Activated naive CD8-positive, alpha-beta T cell treated with anti-CD3 and anti-CD28 coated beads for 36 hours (primary cell): ENCODE data around the gene LRRC37B. TPM values are rescaled to one million over a fixed set of nuclear protein-coding genes. Genes with fewer than 3 reads are reported as not detected.
"Not testable (repeated sequence)": the region's sequence is repeated elsewhere in the genome, so short reads cannot be mapped to it uniquely, and the experiment has no call there.

Experiments used
- DNase-seq: peaks from one replicate; pipeline ENCODE4 v3.0.0; 2021
- H3K27ac Mint-ChIP-seq: one replicate; pipeline ENCODE4 v1.8.0; 2022; ENCODE audit warnings: mild to moderate bottlenecking, moderate library complexity, mixed read lengths
- H3K27me3 Mint-ChIP-seq: one replicate; pipeline ENCODE4 v1.8.0; 2022; ENCODE audit warnings: mild to moderate bottlenecking, mixed read lengths
- H3K36me3 Mint-ChIP-seq: one replicate; pipeline ENCODE4 v1.8.0; 2021; ENCODE audit warnings: mild to moderate bottlenecking, mixed read lengths
- H3K4me1 Mint-ChIP-seq: one replicate; pipeline ENCODE4 v1.8.0; 2021; ENCODE audit warnings: mixed read lengths
- H3K4me3 Mint-ChIP-seq: one replicate; pipeline ENCODE4 v1.8.0; 2022; ENCODE audit warnings: mild to moderate bottlenecking, moderate library complexity, mixed read lengths
- H3K9me3 Mint-ChIP-seq: one replicate; pipeline ENCODE4 v1.8.0; 2022; ENCODE audit warnings: mixed read lengths
- total RNA-seq, 2 experiments: library from RNA; stranded (reverse); gene quantifications; one replicate each; pipeline ENCODE4 v1.2.3, GENCODE V29; 2021

Gene LRRC37B
- total RNA-seq, 2 experiments from 2014 or later = 11.3 to 12.2 TPM

- no peaks in the 10 kb centered on the region for H3K27me3 Mint-ChIP-seq
- DNase-seq = no peak
- no peak overlapping the region for H3K4me3 Mint-ChIP-seq
- H3K27ac Mint-ChIP-seq = no peak overlapping the region
- peaks cover 12% of the 10 kb centered on the region for H3K4me1 Mint-ChIP-seq
- H3K9me3 Mint-ChIP-seq = no peaks in the 10 kb centered on the region
- H3K36me3 Mint-ChIP-seq = peaks cover 12% of the 10 kb centered on the region
Measured at GRCh38 chr17:32021615-32021955, 14.4 kb downstream of the LRRC37B start.

DNA sequence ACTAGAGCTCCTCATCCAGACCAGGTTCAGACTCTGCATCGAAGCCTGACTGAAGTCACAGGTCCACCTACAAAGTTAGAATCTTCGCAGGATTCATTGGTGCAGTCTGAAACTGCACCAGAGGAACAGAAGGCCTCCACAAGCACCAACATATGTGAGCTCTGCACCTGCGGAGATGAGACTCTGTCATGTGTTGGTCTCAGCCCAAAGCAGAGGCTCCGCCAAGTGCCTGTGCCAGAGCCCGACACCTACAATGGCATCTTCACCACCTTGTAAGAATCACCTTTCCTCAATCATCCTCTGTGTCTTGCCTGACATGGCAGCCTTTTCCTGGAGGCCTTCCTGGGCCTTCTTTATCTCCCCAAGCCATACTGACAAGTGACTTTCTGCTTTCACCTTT, 15.4 kb downstream of the LRRC37B start:
- not testable (repeated sequence) for H3K27me3 Mint-ChIP-seq, H3K9me3 Mint-ChIP-seq, H3K4me3 Mint-ChIP-seq, H3K27ac Mint-ChIP-seq, DNase-seq, H3K36me3 Mint-ChIP-seq, H3K4me1 Mint-ChIP-seq

DNA sequence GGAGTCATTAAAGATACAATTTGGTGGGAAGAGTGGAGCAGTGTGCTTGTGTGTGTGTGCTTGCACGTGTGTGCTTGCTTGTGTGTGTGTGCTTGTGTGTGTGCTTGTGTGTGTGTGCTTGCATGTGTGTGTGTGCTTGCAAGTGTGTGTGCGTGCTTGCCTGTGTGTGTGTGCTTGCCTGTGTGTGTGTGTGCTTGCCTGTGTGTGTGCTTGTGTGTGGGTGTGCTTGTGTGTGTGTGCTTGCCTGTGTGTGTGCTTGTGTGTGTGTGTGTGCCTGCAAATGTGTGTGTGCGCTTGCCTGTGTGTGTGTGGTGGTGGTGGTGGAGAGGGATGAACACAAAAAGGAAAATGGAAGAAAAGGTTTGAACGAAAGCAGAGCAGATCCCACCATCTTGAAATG, 20.1 kb downstream of the LRRC37B start:
- not testable (repeated sequence) for H3K4me3 Mint-ChIP-seq, H3K27ac Mint-ChIP-seq, H3K27me3 Mint-ChIP-seq, H3K4me1 Mint-ChIP-seq, H3K9me3 Mint-ChIP-seq, DNase-seq, H3K36me3 Mint-ChIP-seq

GRCh38 chr17:32033223-32033622, 26.0 kb downstream of the LRRC37B start:
- Mint-ChIP-seq H3K4me1 (peaks cover 3% of the 10 kb centered on the region), H3K4me3 (no peak overlapping the region), H3K36me3 (peaks cover 4% of the 10 kb centered on the region), H3K9me3 (no peaks in the 10 kb centered on the region), H3K27ac (no peak overlapping the region), H3K27me3 (no peaks in the 10 kb centered on the region)
- DNase-seq = no peak

DNA sequence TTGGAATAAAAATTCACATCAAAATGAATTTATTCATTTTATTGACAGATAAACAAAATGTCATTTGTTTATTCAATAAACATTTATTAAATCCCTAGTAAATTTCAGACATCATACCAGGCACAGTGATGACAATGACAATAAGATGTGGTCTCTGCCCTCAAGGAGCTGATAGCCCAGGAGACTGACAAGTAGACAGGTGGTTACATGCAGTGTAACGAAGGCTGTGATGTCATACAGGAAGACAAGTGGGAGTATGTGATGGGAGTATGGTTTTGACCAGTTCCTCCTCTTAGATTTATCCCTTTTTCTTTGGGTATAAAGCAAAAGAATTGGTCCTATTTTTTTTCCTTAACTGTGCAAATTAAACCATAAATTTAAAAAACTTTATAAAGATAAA, 26.6 kb downstream of the LRRC37B start:
- not testable (repeated sequence) for H3K27ac Mint-ChIP-seq, H3K4me3 Mint-ChIP-seq, H3K9me3 Mint-ChIP-seq, H3K27me3 Mint-ChIP-seq, DNase-seq, H3K4me1 Mint-ChIP-seq, H3K36me3 Mint-ChIP-seq

DNA sequence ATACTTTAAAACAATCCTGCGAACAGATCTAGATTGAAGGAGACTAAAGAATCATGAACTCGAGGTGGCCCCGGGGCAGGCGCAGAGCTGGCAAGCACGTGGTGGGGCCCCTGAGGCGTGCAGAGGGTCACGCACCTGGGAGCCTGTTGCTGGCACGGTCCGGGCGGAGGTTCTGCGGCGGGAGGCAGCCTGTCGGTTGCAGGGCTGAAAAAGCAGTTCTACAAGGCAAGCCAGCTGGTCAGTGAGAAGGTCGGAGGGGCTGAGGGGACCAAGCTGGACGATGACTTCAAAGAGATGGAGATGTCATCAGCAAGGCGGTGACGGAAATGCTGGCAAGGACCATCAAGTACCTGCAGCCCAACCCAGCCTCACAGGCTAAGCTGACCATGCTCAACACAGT, 33.1 kb downstream of the LRRC37B start:
- not testable (repeated sequence) for H3K4me1 Mint-ChIP-seq, H3K9me3 Mint-ChIP-seq, H3K36me3 Mint-ChIP-seq, H3K27ac Mint-ChIP-seq, DNase-seq, H3K27me3 Mint-ChIP-seq, H3K4me3 Mint-ChIP-seq

DNA sequence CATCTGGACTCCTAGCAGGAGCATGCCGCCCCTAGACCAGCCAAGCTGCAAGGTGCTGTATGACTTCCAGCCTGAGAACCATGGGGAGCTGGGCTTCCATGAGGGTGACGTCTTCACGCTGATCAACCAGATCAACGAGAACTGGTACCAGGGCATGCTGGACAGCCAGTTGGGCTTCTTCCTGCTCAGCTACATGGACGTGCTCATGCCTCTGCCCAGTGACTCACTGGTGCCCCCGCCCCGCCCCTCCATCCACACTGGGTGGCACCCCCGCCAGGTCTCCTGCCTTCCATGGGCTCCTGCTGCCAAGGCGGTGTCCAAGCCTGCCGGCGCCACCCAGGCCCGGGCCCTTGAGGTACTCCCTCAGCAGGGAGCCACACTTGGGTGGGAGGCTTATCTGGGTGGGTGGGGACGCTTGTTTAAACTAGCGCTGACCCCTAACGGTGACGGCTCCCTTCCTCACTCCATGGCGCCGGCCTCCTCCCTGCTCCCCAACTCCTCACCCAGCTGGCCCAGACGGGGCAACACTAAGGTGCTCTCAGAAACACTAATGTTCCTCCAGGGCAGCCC, 34.2 kb downstream of the LRRC37B start:
- DNase-seq, H3K9me3 Mint-ChIP-seq, H3K4me1 Mint-ChIP-seq, H3K4me3 Mint-ChIP-seq, H3K36me3 Mint-ChIP-seq, H3K27me3 Mint-ChIP-seq, H3K27ac Mint-ChIP-seq: not testable (repeated sequence)

- not testable (repeated sequence) for H3K36me3 Mint-ChIP-seq, H3K4me3 Mint-ChIP-seq, H3K9me3 Mint-ChIP-seq, DNase-seq, H3K4me1 Mint-ChIP-seq, H3K27me3 Mint-ChIP-seq, H3K27ac Mint-ChIP-seq
Measured at GRCh38 chr17:32042266-32042665, 35.1 kb downstream of the LRRC37B start.

DNA sequence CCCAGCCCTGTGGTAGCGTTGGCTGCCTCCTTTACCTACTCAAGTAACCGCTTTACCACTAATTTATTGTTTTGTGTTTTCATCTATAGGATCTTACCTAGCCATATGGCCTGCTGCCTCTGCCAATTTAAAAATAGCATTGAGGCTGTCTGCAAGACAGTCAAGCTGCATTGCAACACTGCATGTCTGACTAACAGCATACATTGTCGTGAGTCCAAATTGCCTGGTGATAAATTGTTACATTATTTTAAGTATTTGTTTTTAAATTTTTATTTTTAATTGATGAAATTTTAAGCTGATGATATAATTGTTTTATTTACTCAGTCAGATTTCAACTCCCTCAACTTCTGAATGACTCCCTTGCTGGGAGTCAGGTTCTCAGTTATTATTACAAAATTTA, 38.4 kb downstream of the LRRC37B start:
- H3K27ac Mint-ChIP-seq, H3K9me3 Mint-ChIP-seq, H3K36me3 Mint-ChIP-seq, DNase-seq, H3K4me3 Mint-ChIP-seq, H3K27me3 Mint-ChIP-seq, H3K4me1 Mint-ChIP-seq: not testable (repeated sequence)

GRCh38 chr17:32047663-32048062, 40.5 kb downstream of the LRRC37B start:
- H3K4me1 Mint-ChIP-seq, DNase-seq, H3K4me3 Mint-ChIP-seq, H3K36me3 Mint-ChIP-seq, H3K27me3 Mint-ChIP-seq, H3K27ac Mint-ChIP-seq, H3K9me3 Mint-ChIP-seq: not testable (repeated sequence)

DNA sequence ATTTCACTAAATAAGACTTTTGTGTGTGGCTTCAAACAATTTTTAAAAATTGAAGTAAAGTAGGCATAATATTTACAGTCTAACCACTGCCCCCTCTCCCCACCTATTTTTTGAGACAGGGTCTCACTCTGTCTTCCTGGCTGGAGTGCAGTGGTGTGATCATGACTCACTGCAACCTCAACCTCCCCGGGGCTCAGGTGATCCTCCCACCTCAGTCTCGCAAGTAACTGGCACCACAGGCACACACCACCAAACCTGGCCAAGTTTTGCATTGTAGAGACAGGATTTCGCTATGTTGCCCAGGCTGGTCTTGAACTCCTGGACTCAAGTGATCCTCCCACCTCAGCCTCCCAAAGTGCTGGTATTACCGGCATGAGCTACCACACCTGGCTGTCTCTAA, 47.8 kb downstream of the LRRC37B start:
- H3K36me3 Mint-ChIP-seq, H3K4me1 Mint-ChIP-seq, H3K27ac Mint-ChIP-seq, H3K4me3 Mint-ChIP-seq, DNase-seq, H3K9me3 Mint-ChIP-seq, H3K27me3 Mint-ChIP-seq: not testable (repeated sequence)

DNA sequence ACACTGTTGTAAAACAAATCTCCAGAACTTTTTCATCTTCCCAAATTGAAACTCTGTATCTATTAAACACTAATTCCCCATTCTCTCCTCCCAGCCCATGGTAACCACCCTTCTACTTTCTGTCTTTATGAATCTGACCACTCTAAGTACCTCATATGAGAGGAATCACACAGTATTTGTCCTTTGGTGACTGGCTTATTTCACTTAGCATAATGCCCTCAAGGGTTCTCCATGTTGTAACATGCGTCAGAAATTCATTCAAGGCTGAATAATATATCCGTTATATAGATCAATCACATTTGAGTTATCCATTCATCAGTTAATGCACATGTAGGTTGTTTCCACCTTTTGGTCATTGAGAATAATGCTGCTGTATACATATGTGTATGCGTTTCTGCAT, 48.2 kb downstream of the LRRC37B start:
- H3K4me1 Mint-ChIP-seq, DNase-seq, H3K9me3 Mint-ChIP-seq, H3K4me3 Mint-ChIP-seq, H3K36me3 Mint-ChIP-seq, H3K27ac Mint-ChIP-seq, H3K27me3 Mint-ChIP-seq: not testable (repeated sequence)

GRCh38 chr17:32056500-32056899, 49.3 kb downstream of the LRRC37B start:
- H3K36me3 Mint-ChIP-seq, H3K4me3 Mint-ChIP-seq, DNase-seq, H3K27me3 Mint-ChIP-seq, H3K27ac Mint-ChIP-seq, H3K4me1 Mint-ChIP-seq, H3K9me3 Mint-ChIP-seq: not testable (repeated sequence)

DNA sequence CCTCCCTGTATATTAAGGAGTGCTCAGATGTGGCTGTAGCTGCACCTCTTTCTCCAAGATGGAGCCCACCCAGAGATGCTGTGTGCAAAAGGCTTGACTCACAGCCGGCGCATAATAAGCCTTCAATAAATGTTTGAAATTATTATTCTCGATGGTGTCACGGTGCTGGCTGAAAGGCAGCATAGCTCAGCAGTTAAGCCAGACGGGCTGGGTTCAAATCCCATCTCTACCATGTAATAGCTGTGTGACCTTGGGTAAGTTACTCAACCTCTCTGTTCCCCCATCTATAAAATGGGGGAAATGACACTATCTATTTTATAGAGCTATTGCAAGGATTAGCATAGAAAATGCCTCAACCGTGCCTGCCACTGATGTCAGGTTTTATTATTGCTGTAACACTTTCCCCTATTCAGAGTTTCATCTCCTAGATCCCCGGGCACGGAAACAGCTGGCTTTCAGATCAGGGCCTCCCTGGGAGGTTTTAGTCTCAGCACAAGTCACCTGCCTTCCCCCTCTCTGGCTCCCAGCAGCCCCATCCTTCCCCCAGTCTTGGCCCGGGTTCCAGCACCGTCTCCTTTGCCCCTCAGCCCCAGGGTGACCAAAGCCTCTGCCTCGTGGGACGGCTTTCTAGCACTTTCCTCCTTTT, 50.4 kb downstream of the LRRC37B start:
- not testable (repeated sequence) for H3K9me3 Mint-ChIP-seq, H3K27ac Mint-ChIP-seq, DNase-seq, H3K27me3 Mint-ChIP-seq, H3K4me3 Mint-ChIP-seq, H3K4me1 Mint-ChIP-seq, H3K36me3 Mint-ChIP-seq

DNA sequence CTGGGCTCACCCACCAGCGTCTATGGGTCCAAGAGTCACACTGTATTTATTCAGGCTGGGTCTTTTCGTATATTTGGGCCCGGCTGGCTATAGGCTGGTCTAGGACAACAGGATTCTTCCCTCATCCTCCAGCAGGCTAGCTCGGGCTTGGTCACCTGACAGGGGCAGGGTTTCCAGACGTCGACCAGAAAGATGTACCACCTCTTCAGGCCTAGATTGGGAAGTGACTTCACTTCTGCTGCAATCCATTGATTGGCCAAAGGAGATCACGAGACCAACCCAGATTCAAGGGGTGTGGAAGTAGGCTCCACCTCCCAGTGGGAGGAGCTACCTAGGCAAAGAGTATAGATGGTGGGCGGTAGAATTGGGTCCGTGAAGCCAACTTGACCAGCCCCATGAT, 53.5 kb downstream of the LRRC37B start:
- H3K4me1 Mint-ChIP-seq, H3K27ac Mint-ChIP-seq, DNase-seq, H3K27me3 Mint-ChIP-seq, H3K36me3 Mint-ChIP-seq, H3K9me3 Mint-ChIP-seq, H3K4me3 Mint-ChIP-seq: not testable (repeated sequence)

GRCh38 chr17:32061840-32062239, 54.7 kb downstream of the LRRC37B start:
- H3K4me3 Mint-ChIP-seq, H3K36me3 Mint-ChIP-seq, H3K4me1 Mint-ChIP-seq: not testable (repeated sequence)

DNA sequence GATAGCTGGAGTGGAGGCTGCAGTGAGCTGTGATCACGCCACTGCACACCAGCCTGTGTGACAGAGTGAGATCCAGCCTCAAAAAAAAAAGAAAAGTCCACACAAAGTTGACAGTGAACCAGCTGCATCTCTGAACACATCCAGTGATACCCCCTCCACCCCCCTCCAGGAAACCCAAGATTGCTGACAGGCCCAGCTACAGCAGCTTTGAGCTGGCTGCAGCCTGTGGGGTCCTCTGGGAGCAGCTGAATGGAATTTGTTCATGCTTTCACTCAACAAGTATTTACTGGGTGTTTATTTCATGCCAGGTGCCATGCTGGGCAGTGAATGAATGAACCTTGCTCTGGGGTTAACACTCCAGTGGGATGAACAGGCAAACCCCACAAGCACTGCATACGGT, 56.9 kb downstream of the LRRC37B start:
- not testable (repeated sequence) for H3K36me3 Mint-ChIP-seq, DNase-seq, H3K27me3 Mint-ChIP-seq, H3K4me1 Mint-ChIP-seq, H3K9me3 Mint-ChIP-seq, H3K4me3 Mint-ChIP-seq, H3K27ac Mint-ChIP-seq

More at GRCh38 chr17:32061840-32062239, 54.7 kb downstream of the LRRC37B start:
- not testable (repeated sequence) for H3K9me3 Mint-ChIP-seq, H3K27me3 Mint-ChIP-seq, H3K27ac Mint-ChIP-seq, DNase-seq
